Thyroid gland (tissue), 4 donors: ENCODE results near the gene FMN1. TPM values are rescaled to one million over a fixed set of nuclear protein-coding genes. Genes with fewer than 3 reads are reported as not detected.

Experiments used
- DNase-seq, 2 donors: peaks; one replicate each; pipeline ENCODE4 v3.0.0-alpha.2; 2019
- H3K27ac ChIP-seq, 3 donors: fragments of 200-600 bp; sonication (generic); 1 replicate in 2 of 3; 2 replicates in 1 of 3; pipeline ENCODE4 v1.5.1; 2016 to 2019; ENCODE audit warnings: mild to moderate bottlenecking in 1 of 3, moderate library complexity in 1 of 3
- H3K27me3 ChIP-seq: fragments of 200-600 bp; sonication (generic); one replicate; pipeline ENCODE4 v1.5.1; 2019
- H3K36me3 ChIP-seq, 2 donors: fragments of 200-600 bp; sonication (generic); one replicate each; pipeline ENCODE4 v1.5.1; 2016 to 2019
- H3K4me1 ChIP-seq, 2 donors: fragments of 200-600 bp; sonication (generic); one replicate each; pipeline ENCODE4 v1.5.1; 2017 to 2019
- H3K4me3 ChIP-seq, 3 donors: fragments of 200-600 bp; sonication (generic); replicated peaks in 1 of 3; 1 replicate in 2 of 3; 2 replicates in 1 of 3; pipeline ENCODE4 v1.5.1; 2016; ENCODE audit warnings: mild to moderate bottlenecking in 1 of 3
- H3K9me3 ChIP-seq: fragments of 200-600 bp; sonication (generic); one replicate; pipeline ENCODE4 v1.5.1; 2017
- POLR2A ChIP-seq, 2 donors: fragments of 450-650 bp; IDR thresholded peaks; one replicate each; pipeline ENCODE4 v1.6.1; 2017; ENCODE audit warnings: antibody characterized with exemption in 2 of 2, mild to moderate bottlenecking in 2 of 2, moderate library complexity in 1 of 2
- WGBS, 2 donors: methylation state at CpG; one replicate each; pipeline ENCODE4 v1.1.5; 2017; 5-methylcytosine and 5-hydroxymethylcytosine counted together
- intact Hi-C: fragments of 100-400 bp; cut with DNase I; formaldehyde crosslinking; loops from one replicate; pipeline ENCODE4 v1.15.1; 2023
- total RNA-seq, 4 donors: library from RNA; depleted of rRNA; stranded (reverse); fragments of >200 nt; gene quantifications; one replicate each; pipeline ENCODE4 v1.2.3, GENCODE V29; 2016
- TF ChIP-seq, protein P1 (sequence below), 6 experiments: fragments of 200-600 bp in 3 of 6; fragments of 450-650 bp in 3 of 6; sonication (generic) in 3 of 6; IDR thresholded peaks; one replicate each; pipeline ENCODE4 v1.5.1; 2016 to 2019; ENCODE audit warnings: antibody characterized with exemption in 6 of 6, mild to moderate bottlenecking in 2 of 6, inconsistent platforms in 1 of 6, moderate library complexity in 1 of 6

The FMN1 gene
- total RNA-seq, 4 donors from 2014 or later, result 13.8 to 28.3 (median 22.5) TPM

DNA sequence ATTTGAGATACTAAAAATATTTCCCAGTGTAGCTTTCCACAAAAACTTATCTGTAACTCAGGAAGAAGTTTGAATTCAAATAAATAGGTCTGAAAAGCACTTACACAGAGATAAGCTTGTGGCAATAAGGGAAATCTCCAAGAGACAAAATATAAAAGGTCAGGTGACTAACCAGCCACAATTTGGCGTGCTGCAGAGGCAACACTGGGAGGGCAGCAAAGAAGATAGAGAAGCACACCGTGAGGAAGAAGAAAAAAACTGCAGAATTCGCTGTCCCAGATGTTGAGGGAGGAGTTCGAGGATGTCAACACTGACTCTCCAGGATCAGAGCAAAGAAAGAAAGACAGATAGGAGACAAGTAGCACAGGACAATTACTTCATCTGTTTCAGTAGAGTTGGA is 204.4 kb downstream of the FMN1 start:
- no peak overlapping the region for H3K27ac ChIP-seq
- intact Hi-C loops, result no loop called here
- WGBS, 2 donors, result 82 to 87% methylated on average over 4 of the region's 4 CpGs
- no peaks in the 10 kb centered on the region for H3K9me3 ChIP-seq
- TF ChIP-seq POLR2A (IDR thresholded peaks at IDR 0.05), result no peak
- TF ChIP-seq, protein P1, sequence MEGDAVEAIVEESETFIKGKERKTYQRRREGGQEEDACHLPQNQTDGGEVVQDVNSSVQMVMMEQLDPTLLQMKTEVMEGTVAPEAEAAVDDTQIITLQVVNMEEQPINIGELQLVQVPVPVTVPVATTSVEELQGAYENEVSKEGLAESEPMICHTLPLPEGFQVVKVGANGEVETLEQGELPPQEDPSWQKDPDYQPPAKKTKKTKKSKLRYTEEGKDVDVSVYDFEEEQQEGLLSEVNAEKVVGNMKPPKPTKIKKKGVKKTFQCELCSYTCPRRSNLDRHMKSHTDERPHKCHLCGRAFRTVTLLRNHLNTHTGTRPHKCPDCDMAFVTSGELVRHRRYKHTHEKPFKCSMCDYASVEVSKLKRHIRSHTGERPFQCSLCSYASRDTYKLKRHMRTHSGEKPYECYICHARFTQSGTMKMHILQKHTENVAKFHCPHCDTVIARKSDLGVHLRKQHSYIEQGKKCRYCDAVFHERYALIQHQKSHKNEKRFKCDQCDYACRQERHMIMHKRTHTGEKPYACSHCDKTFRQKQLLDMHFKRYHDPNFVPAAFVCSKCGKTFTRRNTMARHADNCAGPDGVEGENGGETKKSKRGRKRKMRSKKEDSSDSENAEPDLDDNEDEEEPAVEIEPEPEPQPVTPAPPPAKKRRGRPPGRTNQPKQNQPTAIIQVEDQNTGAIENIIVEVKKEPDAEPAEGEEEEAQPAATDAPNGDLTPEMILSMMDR (IDR thresholded peaks at IDR 0.05), result no peak
- H3K27me3 ChIP-seq, result no peaks in the 10 kb centered on the region
- H3K4me3 ChIP-seq, result no peak overlapping the region
- H3K36me3 ChIP-seq, result no peaks in the 10 kb centered on the region
- DNase-seq, result no peak
- H3K4me1 ChIP-seq, result no peaks in the 10 kb centered on the region

DNA sequence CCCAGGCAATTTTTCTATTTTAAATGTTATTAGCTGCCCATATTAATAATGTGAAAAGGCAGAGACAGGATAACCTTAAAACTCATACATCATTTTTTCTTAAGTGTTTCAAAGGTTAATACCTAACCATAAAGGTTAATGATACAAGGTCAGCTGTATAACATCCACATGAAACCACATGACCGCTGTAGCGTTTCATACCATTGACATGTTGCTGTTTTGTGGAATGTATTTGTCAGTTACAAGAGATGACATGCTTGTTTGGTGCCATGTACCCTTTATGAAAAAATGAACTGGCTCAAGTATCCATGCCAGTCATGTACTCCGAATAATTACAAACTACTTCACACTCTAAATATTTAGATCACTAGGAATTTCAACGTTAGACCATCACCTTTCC is 207.4 kb downstream of the FMN1 start:
- Histone ChIP-seq H3K4me3 (no peak overlapping the region), H3K36me3 (no peaks in the 10 kb centered on the region), H3K4me1 (no peaks in the 10 kb centered on the region), H3K9me3 (no peaks in the 10 kb centered on the region), H3K27me3 (no peaks in the 10 kb centered on the region), H3K27ac (no peak overlapping the region)
- no peak for DNase-seq
- TF ChIP-seq, protein P1 (IDR thresholded peaks at IDR 0.05), result no peak
- TF ChIP-seq POLR2A (IDR thresholded peaks at IDR 0.05), result no peak
- WGBS, 2 donors, result 82 to 88% methylated on average over 4 of the region's 4 CpGs
- intact Hi-C loops, result no loop called here

DNA sequence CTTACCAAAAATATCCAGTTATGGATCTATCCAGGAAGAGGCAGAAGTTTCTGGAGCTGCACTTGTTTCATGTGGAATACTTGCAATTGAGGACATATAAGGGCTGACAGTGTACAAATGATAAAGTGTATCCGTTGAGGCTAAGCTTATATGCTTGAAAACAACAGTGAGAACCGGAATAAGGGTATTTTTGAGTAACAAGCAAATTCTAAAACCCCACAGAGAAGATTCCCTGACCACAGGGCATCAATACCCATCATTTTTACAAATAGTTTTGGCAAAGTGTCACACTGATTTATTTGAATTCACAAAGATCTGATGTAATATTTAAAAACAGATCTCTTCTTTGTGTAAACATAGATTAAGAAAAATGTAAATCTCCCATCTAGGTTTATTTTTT is 208.4 kb downstream of the FMN1 start:
- Histone ChIP-seq H3K4me1 (no peaks in the 10 kb centered on the region), H3K4me3 (no peak overlapping the region), H3K27me3 (no peaks in the 10 kb centered on the region), H3K27ac (no peak overlapping the region), H3K36me3 (no peaks in the 10 kb centered on the region), H3K9me3 (no peaks in the 10 kb centered on the region)
- intact Hi-C loops, result no loop called here
- DNase-seq, result no peak
- TF ChIP-seq POLR2A (IDR thresholded peaks at IDR 0.05), result no peak
- TF ChIP-seq, protein P1 (IDR thresholded peaks at IDR 0.05), result no peak
- 82 to 89% methylated on average over 2 of the region's 2 CpGs for WGBS, 2 donors

DNA sequence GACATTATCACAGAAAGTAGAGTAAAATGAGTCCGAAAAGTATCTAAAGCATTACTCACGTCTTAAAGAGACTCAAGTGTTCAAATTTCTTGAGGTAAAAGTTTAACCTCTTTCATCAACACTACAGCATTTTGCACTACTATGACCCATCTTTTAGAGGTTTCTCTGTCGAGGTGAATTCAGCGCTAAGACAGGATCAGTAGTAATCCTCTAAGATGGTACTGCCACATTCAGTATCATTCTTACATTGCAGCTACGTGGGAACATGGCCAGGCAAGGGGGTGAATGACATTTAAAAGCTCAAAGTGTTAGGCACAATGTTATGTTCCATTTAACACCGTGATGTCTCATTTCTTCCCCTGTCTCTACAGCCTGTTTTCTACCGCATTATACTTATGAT is 210.8 kb downstream of the FMN1 start:
- 91 to 92% methylated on average over 7 of the region's 7 CpGs for WGBS, 2 donors
- H3K4me1 ChIP-seq, result peaks cover 6 to 8% of the 10 kb centered on the region in 2 donors
- H3K27ac ChIP-seq, result no peak overlapping the region
- no peak overlapping the region for H3K4me3 ChIP-seq
- no peaks in the 10 kb centered on the region for H3K9me3 ChIP-seq
- no peaks in the 10 kb centered on the region for H3K36me3 ChIP-seq
- no peaks in the 10 kb centered on the region for H3K27me3 ChIP-seq
- no peak for DNase-seq
- TF ChIP-seq POLR2A (IDR thresholded peaks at IDR 0.05), result no peak
- TF ChIP-seq, protein P1 (IDR thresholded peaks at IDR 0.05), result no peak
- intact Hi-C loops, result no loop called here

DNA sequence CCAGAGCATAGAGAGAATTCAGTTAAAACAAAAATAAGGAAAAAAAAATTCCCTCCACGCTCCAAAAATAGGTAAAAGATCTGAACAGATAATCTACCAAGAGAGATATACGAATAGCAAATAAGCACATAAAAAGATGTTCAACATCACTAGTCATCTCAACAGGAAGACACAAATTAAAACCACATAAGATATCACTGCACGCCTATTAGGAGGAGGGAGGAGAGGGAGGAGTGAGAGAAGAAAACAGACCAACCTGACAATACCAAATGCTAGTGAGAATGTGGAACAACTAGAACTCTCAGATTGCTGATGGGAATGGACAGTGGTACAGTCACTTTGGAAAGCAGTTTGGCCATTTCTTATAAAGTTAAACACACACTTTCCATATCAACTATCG is 212.5 kb downstream of the FMN1 start:
- WGBS, 2 donors, result 89 to 94% methylated on average over 4 of the region's 4 CpGs
- intact Hi-C loops, result no loop called here
- TF ChIP-seq POLR2A (IDR thresholded peaks at IDR 0.05), result no peak
- Histone ChIP-seq H3K4me1 (peaks cover 6 to 8% of the 10 kb centered on the region in 2 donors), H3K27me3 (no peaks in the 10 kb centered on the region), H3K4me3 (no peak overlapping the region), H3K27ac (no peak overlapping the region), H3K9me3 (no peaks in the 10 kb centered on the region), H3K36me3 (no peaks in the 10 kb centered on the region)
- DNase-seq, result no peak

DNA sequence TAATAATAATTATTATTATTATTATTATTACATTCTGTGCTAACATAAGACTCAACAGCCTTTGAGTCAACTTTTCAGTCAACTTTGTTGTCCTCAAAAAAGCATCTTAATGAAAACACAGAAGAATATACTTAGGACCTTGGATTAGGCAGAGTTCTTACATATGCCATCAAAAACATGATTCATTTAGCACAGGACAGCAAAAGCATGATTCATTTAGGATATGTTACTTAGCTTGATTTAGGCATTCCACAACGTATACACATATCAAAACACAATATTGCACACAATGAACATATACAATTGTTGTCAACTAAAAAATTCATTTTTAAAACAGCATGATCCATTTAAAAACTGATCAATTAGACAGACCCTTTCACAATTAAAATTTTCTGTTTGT is 213.0 kb downstream of the FMN1 start:
- 93 to 94% methylated on average over 1 of the region's 1 CpG for WGBS, 2 donors
- intact Hi-C loops, result no loop called here
- H3K36me3 ChIP-seq, result no peaks in the 10 kb centered on the region
- no peak overlapping the region for H3K27ac ChIP-seq
- no peak for DNase-seq
- H3K9me3 ChIP-seq, result no peaks in the 10 kb centered on the region
- H3K4me1 ChIP-seq, result peaks cover 6 to 8% of the 10 kb centered on the region in 2 donors
- no peak overlapping the region for H3K4me3 ChIP-seq
- TF ChIP-seq, protein P1 (IDR thresholded peaks at IDR 0.05), result no peak
- TF ChIP-seq POLR2A (IDR thresholded peaks at IDR 0.05), result no peak
- no peaks in the 10 kb centered on the region for H3K27me3 ChIP-seq
